HTERT RPE-1 (cell line): ENCODE data around the gene FCMR.

Source experiments
- in situ Hi-C: fragments of 300-500 bp; cut with MboI; formaldehyde crosslinking; loops from 4 replicates; pipeline ENCODE4 v1.14.3; 2020; ENCODE audit warnings: low sequenced_read_pairs

FCMR gene

DNA sequence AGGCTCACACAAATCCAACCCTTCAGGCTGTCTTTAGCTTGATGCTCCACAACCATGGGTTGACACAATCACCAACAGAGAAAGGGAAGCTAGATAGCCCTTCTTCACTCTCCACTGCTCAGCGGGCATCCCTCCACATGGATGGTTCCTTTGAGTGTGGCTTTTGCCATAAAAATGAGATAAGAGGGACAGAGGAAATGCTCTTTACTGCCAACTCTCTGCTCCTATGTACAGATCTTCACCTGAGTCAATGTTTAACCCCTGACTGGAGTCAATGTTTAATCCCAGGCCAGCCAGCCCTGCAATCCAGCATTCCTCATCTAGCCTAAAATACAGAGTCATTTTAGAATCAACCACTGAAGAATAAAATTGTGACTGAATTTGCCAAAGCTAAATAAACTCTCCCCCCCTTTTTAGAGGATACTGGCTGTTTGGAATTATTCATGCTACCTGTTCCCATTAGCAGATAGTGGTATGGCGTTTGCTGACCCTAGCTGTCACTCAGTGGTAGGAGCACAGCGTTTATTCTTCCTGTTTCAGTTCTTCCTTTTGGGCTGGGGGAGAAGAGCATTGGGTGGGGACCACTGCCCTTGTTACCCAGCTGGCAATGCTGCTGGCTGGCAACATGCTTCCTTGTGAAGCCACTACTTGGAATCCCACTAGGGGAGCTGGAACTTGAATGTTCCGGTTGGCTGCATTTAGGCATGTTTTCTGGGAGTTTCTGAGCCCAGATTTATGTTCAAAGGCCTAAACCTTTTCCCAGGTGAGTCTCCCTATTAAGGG lies 29.8 kb upstream of the FCMR start:
- in situ Hi-C loops, result no loop called here

DNA sequence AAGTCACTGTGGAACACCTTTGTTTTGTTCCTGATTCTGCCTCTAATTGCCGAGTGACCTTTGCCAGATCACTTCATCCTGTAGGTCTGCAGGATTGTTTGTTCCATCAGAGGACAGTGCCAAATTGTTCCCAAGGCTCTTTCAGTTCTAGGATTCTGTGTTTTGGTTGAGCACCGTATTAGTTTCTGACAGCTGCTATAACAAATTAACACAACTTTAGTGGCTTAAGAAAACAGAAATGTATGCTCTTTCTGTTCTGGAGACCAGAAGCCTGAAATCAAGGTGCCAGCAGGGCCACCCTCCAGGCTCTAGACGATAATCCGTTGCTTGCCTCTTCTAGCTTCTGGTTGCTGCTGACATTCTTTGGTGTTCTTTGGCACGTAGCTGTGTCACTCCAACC lies 27.9 kb upstream of the FCMR start:
- in situ Hi-C loops, result no loop called here

DNA sequence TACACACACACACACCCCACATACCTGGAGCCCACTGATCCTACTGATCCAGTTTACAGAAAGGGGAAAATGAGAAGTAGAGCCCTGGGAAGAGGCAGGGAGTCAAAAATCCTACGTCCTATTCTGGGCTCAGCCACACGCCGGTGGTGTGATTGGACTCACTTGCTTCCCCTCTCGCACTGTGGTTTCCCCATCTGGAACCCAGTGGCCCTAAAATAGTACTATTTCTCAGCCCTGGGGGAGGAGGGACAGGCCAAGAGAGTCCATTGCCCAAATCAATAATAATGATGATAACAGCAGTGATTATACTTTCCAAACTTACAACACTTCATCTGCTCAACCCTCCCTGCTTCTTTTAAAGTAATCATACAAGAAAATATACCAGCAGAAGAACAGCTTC lies 27.5 kb upstream of the FCMR start:
- in situ Hi-C loops, result no loop called here

DNA sequence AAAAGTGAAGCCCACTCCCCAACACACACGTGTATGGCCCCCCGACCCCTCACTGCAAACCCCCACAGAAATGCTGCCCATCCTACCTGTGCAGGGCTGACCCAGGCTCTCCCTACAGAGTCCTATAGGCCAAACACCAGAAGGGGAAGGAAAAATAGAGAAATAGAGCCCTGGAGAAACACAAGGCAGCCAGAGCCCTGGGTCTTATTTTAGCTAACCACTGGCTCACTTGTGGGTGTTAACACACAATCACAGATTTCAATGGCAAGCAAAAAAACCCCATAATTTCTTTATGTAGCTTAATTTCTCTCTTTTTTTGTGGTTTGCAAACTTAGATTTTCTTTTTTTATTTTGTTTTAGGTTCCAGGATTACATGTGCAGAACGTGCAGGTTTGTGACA lies 25.5 kb upstream of the FCMR start:
- in situ Hi-C loops, result no loop called here

DNA sequence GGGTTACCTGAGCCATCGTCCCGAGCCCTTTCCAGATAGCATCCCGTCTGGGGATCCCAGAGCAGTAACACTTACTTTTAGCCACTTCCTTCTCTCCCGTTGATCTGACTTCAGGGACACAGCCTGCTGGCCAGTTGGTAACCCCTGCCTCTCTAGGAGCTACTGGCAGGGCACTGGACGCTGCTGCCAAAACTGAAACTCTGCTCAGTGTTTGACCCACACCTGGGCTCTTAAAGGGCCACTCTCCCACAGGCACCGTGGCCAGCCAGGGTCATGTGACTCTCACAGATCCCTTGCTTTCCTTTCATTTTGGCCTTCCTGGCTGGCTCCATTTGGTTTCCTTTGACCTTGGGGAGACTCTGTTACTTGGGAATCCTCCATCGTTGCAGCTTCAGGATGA lies 24.5 kb upstream of the FCMR start, which contains the start of gene PIGR:
PIGR (minus strand) TSS at position 206 of the 400 bp plus-strand sequence. CDS start 5,935 bp downstream, outside the sequence.
- in situ Hi-C loops, result no loop called here

DNA sequence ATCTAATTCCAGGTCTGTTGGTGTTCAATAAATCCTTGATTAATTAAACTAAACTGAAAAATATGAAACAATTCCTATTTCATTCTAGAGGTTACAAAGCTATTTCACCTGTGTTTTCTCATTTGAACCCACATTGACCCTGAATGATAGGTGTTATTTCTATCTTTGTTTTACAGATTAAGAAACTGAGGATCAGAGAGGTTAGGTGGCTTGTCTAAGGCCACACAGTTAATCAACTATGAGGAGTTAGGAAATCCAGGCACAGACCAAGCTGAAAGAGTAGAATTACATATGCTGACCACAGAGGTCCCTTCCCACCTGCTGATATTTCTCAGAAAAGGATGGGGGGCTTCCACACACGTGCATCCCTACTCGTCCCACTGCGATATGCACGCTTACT lies 24.0 kb upstream of the FCMR start:
- in situ Hi-C loops, result no loop called here

DNA sequence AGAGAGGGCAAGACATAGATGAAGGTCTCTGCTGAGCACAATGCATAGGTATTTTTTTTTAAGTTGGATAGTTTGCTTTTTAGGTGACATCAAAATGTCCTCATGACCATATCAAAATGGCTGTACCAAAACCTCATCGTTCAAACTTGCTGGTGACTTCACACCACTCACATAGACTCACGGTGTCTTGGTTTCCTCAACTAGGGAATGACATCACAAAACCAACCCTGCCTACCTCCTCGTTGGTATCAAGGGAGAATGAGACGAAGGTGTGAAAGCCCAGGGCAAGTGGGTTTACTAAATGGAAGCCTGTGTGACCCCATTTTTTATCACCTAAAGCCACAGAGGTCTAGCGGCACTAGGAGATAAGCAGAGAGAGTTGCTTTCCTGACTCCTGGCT lies 23.0 kb upstream of the FCMR start:
- in situ Hi-C loops, result no loop called here

DNA sequence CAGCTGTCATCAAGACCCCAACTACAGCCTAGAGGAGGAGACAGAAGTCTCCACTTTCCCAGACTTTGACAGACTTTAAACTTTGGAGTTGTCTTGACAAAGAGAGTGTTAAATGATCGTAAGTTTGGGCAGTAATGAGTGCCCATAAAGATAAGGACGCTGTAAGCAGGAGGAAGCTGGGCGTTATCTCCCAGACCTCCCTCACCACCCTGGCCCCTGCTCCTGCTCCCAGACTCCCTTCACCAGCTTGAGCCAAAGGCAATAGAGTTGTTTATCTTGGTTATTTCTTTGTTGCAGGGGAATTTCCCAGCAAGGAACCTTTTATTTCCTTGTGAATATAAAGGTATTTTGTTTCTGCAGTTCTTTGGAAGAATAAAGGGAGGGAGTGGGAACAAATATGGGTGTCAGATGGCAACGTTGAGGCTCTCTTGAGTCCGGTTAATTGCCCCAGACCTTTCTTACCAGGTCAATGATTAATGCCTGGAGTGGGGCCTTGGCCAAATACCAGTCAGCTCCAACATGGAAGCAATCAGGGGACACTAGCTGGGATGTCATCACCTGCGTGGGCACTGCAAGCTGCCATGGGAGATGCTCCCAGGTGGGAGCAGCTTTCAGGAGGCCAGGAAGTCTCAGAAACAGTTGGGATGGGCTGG lies 20.2 kb upstream of the FCMR start:
- in situ Hi-C loops, result no loop called here

DNA sequence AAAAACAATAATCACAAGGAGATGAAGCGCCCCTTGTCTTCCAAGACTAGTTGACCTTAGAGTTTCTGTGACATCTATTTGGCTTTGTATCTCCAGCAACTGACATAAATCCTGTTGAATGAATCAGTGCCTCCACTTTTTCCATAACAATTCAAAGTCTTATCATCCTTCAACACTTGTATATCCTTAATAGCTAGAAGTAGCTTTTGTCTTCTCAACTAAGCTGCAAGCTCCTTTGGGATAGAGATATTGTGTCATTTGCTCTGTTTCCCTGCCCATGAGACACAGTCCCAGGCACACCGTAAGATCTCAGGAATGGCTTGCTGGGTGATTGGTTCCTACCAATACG lies 18.8 kb upstream of the FCMR start:
- in situ Hi-C loops, result no loop called here

DNA sequence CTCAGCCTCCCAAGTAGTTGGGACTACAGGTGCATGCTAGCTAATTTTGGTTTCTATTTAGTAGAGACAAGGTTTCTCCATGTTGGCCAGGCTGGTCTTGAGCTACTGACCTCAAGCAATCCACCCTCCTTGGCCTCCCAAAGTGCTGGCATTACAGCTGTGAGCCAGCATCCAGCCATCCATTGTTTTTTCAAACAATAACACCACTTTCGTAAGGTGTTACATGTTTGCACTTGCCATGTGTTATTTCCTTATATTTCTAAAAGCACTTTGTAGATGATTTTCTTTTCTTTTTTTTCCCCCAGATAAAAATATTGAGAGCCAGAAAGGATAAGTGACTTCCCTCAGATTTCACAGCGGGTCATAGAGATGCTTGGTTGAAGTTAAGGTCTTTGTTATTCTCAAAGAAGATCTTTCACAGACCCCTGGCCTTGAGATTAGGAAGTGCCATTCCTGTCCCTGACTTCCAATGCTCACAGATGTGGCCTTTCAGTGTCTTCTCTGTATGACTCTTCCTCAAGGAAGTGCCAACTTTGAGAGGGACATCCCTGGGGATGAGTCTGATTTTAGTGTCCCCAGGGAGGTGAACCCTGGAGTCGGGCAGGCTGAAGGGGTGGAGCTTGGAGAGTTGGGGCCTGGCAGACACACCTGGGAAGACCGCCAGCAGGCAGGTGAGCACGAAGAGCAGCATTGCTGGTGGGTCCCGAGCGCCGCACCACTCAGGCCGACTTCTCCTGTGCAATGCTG lies 18.3 kb upstream of the FCMR start:
- in situ Hi-C loops, result no loop called here

DNA sequence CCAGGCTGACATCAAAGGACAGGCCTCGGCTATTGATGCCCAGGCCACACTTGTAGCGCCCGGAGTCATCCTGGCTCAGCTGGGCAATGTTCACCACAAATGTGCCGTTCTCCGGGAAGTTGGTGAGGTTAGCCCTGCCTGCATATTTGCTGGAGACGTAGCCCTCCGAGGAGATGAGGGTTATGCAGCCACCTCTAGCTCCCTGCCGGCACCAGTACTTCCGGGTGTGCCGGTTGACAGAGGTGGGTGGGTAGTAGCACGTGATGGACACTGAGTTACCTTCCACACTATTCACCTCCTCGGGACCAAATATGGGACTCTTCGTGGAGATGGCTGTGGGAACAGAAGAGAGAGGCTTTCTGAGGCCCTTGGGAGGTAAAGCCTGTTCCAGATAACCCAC lies 17.4 kb upstream of the FCMR start:
- in situ Hi-C loops, result no loop called here

DNA sequence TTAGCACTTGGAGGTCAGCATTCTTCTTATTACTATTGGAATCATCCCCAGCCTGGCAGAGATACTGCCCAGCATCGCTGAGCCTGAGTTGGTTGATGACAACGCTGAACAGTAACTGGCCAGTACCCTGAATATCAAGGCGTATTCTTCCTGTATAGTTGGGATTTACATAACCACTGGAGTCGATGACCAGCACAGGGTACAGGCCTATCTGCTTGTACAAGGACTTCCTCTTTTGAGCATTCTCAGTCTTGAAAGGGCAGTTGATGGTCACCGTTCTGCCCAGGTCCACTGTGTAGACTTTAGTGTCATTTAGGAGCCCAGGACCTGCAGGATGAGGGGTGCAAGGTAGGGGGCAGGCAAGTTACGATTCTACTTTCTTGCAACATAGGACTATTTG lies 15.7 kb upstream of the FCMR start:
- in situ Hi-C loops, result no loop called here

DNA sequence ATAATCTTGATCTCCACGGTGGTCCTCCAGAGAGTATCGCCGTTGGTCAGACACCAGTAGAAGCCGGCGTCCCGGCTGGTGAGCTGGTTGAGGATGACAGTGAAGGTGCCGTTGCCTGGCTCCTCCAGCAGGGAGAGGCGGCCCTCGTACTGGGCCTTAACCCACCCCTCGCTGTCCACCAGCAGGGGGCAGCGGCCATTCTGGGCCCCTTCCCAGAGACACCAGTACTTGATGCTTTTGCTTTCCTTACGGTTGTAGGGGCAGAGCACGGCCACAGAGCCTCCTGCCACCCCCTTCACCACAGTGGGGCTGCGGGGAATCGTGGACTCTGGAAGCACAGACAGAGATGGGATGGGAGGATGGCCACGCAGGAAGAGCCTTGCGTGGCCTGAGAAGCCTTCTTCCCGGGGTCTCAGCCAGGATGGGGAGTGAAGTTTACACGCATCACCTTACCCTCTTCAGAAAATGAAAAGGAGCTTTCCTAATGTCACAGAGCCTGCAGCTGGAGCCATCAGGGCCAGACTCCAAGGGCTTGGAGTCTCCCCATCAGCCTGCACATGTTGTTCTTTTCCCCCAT lies 13.8 kb upstream of the FCMR start:
- in situ Hi-C loops, result no loop called here

DNA sequence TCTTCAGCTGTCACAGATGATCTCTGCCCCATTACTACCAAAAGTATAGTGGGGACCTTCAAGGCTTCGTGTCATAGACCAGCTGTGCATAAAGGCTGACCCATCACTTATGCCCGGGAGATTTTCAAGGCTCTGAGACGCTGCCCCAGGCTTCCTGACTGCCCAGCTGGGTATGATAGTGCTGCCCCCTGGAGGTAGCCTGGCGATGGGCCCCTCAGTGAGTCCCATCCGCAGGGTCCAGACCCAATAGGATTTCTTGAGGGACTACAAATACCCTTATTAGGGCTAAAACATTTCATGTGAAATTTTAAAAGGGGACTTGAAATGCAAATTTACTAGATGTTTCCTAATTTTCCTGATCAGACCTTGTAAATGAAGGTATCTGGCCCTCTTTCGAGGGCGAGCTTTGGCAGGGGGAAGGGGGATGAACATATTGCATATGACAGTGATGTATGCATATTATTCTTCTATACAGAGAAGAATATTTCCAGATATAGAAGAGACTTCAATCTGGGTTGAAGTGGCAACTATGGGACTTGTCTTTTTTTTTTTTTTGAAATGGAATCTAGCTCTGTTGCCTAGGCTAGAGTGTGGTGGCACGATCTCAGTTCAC lies 11.7 kb upstream of the FCMR start:
- in situ Hi-C loops, result no loop called here

DNA sequence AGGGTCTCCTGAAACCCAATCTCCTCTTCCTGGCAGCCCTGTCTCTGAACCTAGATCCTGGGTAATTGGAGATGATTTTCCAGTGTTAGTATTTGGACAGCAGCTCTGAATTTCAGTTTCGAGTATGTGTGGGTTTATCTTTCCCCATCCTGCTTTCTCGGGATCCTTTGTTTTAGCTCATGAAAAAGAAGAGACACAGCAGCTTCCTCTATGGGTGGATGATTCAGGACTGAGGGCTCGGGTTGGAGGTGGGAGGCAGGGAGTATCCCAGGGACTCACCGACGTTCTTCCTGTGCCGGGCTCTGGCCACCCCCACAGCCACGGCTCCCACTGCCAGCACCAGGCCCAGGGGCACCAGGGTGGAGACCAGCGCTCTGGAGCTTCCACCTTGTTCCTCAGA lies 10.4 kb upstream of the FCMR start:
- in situ Hi-C loops, result no loop called here

DNA sequence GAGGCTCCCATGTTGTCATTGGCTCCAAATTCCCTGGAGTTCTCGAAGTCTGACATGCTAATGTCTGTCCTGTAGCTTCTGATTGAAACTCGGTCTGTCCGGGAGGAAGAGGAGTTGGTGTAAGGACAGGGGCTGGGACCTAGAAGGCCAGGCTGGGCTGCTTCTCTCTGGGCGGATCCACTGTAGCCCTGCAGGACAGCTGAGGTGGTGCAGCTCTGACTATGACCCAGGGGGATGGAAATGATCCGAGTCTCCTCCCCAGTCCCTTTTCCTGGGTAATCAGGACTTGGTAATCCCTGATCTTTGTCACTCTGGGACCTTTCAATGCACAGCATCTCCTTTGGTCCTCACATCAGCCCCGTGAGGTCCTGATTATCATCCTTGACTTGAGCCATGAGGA lies 10.0 kb upstream of the FCMR start:
- in situ Hi-C loops, result no loop called here

DNA sequence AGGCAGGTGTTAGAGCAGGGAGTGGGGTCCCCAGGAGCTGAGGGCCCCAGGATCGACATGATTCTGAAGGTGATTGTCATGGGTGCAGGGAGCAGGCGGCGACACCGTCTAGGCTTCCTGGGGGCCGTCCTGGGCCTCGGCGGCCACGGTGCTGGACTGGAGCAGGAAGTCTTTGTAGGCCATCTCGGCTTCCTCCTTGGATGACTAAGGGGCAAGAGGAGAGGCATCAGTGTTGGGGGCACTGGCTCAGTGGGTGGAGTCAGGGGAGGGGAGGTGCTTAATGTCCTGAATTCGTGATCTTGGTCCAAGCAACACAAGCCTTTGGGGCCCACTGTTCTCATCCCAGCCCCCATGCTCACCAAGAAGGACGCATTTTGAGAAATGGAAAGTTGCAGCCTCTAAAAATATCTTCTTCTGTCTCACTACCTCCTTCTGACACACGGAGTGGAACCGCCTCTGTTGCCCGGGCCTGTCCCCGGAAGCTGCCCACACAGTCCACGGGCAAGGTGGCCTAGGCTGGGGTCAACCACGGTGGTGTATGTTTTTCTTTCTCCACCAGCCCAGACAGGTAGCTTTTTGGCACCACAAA lies 8.6 kb upstream of the FCMR start:
- in situ Hi-C loops, result no loop called here

DNA sequence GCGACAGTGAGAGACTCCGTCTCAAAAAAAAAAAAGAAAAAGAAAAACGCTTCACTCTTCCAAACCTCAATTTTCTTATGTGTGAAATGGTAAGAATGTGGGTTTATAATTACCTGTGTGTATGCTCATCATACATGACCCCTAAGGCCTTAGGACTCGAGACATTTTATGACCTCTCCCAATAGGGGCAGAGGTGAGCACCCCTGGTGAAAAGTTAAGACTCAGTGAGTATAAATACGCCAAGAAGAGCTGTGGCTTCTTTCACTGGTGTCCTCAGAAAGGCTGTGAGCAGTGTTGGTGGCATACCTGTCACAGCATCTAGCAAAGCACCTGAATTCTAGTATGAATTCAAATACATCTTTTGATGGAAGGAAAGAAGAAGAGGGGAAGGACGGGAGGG lies 7.8 kb upstream of the FCMR start:
- in situ Hi-C loops, result no loop called here

DNA sequence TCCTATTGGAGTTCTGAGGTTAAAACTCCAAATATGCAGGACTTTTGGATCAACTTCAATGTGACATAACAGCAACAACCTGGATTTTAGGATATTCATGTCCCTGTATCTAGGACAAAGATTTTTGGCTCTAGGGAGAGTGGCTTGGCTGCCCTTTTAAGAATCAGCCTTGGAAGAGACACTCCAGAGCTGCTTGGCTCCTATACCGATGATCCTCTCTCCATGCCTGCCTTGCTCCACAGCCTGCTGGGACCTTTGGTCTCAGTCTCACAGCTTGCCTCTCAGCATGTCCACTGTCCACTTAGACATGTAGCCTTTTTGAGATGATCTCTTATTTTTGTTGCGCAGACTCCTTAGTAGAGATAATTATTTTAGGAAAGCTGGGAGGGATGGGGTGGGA lies 4.5 kb upstream of the FCMR start:
- in situ Hi-C loops, result no loop called here

DNA sequence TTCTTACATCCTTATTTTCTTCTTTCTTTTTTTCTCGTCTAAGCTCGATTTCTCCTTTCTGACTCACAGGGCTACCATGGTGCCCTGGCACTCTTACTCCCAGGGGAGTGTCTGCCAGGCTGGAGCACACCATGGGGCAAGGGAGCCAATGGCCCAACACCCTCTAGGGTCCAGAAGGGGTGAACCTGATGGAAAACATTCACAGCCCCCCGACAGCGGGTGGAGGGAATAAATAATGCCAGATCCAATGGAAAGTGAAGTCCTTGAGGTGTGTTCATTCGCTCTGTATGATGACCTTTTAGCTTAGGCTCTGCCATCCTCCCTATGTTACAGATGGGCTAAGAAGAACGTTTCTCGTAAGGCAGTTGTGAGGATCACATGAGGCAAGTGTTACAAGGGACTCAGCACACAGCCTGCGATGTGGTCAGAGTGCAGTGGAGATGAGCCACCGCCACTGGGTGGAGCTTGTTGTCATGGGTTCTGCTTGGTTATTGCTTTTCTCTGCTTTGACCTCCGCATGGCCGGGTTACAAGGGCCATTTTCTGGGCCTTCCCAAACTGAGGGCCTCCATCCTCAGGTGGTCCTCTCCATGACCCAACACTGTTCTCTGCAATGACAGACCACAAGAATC lies 3.5 kb upstream of the FCMR start:
- in situ Hi-C loops, result no loop called here
